ENCODE measurements around the gene PALMD.

PALMD gene

DNA sequence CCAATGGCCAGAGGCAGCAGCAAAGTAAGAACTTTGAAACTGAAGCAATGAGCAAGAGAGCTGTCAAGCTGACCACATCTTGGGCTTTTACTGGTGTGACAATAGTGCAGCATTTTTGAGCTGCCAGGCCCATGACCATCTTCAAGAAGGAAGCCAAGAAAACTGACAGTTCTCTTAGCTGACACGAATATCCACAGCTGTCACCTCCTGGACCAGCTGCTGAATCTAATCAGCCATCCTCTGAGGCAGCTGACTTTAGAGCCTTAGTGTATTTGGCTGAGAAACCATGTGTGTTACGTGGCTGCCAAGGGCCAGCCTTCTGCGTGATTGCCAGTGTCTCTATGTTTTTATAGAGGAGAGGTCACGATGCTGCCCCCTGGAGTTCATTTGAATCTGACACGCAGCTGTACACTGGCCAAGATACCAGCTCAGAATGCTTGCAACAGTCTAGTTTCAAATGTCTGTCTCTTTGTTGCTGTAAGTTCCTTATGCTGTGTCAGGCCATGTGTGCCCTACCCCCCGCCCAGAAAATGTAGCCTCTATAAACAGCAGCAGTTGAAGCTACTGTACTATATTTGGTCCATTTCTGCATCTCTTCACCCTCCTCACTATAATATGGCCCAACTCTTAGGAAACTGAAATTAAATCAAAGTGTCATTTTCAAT, 39.7 kb downstream of the PALMD start:
- in situ Hi-C loops (cut with MboI; ENCODE audit: low sequenced_read_pairs): no loop called here

GRCh38 chr1:99691175-99691574, 45.3 kb downstream of the PALMD start:
- in situ Hi-C loops (cut with MboI; ENCODE audit: low sequenced_read_pairs): no loop called here

DNA sequence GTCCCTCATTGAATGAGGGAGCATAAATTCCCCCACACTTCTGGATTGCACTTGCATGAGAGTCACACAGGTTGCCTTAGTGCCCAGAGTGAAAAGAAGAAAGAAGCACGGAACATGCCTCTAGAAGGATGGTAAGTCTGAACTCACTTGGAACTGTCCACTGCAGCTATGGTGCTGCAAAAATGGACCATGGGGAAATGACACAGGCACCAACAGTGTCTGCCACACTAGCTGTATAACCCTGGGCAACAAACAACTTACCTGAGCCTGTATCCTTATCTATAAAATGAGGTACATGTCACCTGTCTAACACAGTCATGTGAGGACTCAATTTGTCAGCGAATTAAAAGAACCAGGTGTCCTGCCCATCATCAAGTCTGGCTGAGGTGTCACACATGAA, 50.7 kb downstream of the PALMD start:
- in situ Hi-C loops (cut with MboI; ENCODE audit: low sequenced_read_pairs): no loop called here

DNA sequence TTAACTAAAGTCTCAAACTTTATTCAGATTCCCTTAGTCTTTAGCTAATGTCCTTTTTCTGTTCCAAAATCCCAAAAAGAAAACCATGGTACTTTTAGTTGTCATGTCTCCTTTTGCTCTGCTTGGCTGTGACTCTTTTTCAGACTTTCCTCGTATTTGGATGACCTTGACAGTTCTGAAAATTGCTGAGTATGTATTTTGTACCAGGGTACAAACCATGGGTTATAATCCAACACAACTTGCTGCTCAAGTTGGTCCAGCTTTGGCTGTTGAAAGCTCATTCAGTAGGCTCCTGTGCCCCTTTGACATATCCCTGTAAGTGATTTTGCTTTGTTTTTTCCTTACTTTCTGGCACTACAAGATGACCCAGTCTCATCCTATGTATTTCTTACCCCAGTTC, 51.7 kb downstream of the PALMD start:
- in situ Hi-C loops (cut with MboI; ENCODE audit: low sequenced_read_pairs): no loop called here

- in situ Hi-C loops (cut with MboI; ENCODE audit: low sequenced_read_pairs): no loop called here
Observed at GRCh38 chr1:99700020-99700419, 54.1 kb downstream of the PALMD start.

- in situ Hi-C loops (cut with MboI; ENCODE audit: low sequenced_read_pairs): no loop called here
Observed at GRCh38 chr1:99702221-99702620, 56.3 kb downstream of the PALMD start.

DNA sequence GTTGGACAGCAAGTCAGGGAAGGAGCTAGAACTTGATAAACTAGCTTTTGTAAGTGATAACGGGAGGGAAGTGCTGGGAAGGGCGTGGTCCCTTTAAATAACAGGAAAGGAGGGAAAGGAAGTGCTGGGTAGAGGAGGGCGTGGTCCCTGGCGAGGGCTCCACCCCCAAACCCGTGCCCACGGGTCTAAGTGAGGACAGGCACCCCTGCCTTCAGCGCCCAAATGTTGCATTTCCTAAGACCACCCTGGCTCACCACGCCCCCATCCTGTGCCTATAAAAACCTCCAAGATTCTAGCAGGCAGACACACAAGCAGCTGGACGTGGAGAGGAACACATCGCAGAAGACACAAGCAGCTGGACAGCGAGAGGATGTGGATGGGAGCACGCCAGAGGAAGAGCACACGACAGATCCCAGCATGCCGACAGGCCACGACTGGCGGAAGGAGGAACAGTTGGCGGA, 58.5 kb downstream of the PALMD start:
- in situ Hi-C loops (cut with MboI; ENCODE audit: low sequenced_read_pairs): no loop called here

DNA sequence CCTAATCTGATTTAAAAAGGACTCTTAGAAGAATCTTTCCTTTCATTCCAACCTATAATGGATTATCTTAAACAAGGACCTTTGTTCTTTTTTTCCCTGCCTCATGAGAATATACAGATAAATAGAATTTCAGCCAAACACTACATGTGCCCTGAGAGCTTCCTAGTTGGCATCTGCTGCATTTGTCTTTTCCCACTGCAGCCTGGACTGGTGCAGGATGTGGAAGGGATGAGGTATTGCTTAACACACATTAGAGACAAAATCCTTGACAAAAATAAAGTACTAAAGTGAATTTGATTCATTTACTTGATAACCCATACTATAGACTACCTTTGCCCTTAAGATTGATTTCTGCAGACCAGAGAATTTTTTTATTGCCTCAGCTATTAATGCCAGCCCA, 59.5 kb downstream of the PALMD start:
- in situ Hi-C loops (cut with MboI; ENCODE audit: low sequenced_read_pairs): no loop called here

DNA sequence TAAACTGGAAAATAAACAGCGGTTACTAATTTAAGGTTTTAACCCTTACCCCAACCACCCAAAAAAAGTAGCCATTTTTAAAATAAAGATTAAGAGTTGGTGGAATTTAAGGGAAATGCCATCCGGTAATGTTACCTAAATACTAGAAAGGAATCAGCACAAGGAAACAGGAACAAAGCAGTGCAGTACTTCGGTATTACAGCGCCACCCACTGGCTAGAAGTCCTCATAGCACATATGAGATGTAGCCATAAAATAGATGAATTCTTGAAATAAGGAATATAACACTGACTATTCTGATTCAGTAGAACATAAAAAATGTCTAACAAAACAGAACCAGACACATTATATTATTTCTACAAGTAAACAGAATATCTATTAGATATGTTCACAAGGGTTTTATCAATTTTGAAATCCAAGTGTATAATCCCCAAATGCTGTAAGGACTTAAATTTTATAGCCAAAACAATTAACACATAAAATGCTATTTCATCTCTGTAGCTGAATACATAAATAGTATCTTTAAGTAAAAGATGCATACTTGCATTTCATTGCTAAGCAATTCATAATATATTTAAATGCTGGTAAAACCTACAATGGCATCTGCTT, 61.7 kb downstream of the PALMD start:
- in situ Hi-C loops (cut with MboI; ENCODE audit: low sequenced_read_pairs): no loop called here

GRCh38 chr1:99710994-99711393, 65.1 kb downstream of the PALMD start:
- in situ Hi-C loops (cut with MboI; ENCODE audit: low sequenced_read_pairs): no loop called here

DNA sequence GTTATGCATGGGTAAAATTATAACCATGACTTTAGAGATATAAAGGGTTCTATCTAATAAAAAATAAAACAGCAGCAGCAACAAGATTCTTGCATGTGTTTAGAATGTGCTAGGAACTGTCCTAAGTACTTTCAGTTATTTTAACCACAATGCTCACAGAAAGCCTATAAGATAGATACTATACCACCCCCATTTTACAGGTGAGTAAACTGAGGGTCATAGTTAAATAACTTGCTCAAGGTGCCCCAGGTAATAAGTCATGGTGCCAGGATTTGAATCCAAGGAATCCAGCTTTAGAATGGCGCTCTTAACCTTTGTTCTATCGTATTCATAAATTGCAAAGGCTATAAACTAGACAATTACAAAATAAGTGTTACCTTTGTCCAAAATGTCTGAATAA, 67.1 kb downstream of the PALMD start:
- in situ Hi-C loops (cut with MboI; ENCODE audit: low sequenced_read_pairs): no loop called here

- in situ Hi-C loops (cut with MboI; ENCODE audit: low sequenced_read_pairs): no loop called here
Observed at GRCh38 chr1:99717005-99717404, 71.1 kb downstream of the PALMD start.

DNA sequence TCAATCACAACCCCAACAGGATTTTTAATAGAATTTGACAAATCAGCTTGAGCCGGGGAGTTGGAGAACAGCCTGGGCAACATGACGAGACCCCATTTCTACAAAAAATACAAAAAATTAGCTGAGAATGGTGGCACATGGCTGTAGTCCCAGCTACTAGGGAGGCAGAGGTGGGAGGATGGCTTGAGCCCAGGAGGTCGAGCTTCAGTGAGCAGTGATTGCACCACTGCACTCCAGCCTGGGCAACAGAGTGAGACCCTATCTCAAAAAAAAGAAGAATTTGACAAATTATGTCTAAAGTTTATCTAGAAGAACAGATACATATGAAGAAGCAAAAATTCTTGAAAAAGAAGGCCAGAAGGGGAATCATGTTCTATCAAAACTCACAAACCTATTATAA, 77.3 kb downstream of the PALMD start:
- in situ Hi-C loops (cut with MboI; ENCODE audit: low sequenced_read_pairs): no loop called here

DNA sequence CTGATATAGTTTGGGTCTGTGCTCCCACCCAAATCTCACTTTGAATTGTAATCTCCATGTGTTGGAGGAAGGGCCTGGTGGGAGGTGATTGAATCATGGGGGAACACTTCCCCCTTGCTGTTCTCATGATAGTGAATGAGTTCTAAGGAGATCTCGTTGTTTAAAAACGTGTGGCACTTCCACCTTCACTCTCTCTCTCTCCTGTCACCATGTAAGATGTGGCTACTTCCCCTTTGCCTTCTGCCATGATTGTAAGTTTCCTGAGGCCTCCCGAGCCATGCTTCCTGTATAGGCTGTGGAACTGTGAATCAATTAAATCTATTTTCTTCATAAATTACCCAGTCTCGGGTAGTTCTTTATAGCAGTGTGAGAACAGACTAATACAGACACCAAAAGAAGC, 80.1 kb downstream of the PALMD start:
- in situ Hi-C loops (cut with MboI; ENCODE audit: low sequenced_read_pairs): no loop called here

- in situ Hi-C loops (cut with MboI; ENCODE audit: low sequenced_read_pairs): no loop called here
Observed at GRCh38 chr1:99726407-99726806, 80.5 kb downstream of the PALMD start.

- in situ Hi-C loops (cut with MboI; ENCODE audit: low sequenced_read_pairs): no loop called here
Observed at GRCh38 chr1:99726818-99727217, 80.9 kb downstream of the PALMD start.

GRCh38 chr1:99727575-99728185, 81.8 kb downstream of the PALMD start:
- in situ Hi-C loops (cut with MboI; ENCODE audit: low sequenced_read_pairs): no loop called here

DNA sequence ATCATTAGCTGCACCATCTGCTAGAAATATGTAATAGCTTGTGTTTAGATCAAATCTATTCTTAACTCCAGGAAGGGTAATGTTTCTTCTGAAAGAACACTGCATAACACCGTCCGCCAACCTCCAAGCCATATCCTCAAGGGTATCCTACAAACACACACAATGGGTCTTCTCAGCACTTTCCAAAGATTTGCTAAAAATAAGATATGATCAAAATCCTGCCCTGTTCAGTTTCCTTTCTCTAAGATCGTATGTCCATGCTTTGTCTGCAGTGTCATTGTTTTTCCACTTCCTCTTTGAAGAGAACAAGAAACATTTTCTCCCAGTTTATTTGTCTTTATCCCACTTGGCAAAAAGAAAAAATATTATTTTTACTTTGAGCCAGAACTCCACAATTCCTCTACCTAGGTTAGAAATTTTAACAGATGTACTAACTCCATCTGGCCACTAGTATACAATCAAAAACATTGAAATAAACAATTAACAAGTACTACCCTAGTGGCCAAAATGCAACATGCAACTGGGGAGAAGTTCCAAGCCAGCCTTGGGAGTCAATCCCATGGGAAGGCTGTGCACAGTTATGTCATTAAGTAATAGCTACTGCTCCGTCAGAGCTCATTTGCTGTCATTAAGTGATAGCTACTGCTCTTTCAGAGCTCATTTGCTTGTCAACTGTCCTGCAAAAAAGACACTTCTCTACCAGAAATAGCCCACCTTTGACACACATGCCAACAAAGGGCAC, 82.8 kb downstream of the PALMD start:
- in situ Hi-C loops (cut with MboI; ENCODE audit: low sequenced_read_pairs): no loop called here

DNA sequence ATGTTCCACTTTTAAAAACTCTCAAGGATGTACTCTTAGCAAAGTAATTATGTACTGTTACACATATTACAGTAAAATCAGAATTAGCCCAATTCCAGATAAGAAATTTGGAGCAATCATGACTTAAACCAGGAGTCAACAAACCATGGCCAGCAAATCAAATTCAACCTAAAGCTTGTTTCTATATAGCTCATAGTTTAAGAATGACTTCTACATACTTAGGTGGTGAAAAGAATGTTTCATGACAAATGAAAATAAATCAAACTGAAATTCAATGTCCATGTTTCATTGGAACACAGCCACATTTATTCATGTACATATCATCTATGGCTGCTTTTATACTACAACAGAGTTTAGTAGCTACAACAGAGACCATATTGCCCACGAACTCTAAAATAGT, 85.5 kb downstream of the PALMD start:
- in situ Hi-C loops (cut with MboI; ENCODE audit: low sequenced_read_pairs): no loop called here

GRCh38 chr1:99735852-99736251, 89.9 kb downstream of the PALMD start:
- in situ Hi-C loops (cut with MboI; ENCODE audit: low sequenced_read_pairs): no loop called here

- in situ Hi-C loops (cut with MboI; ENCODE audit: low sequenced_read_pairs): no loop called here
Observed at GRCh38 chr1:99737016-99737415, 91.1 kb downstream of the PALMD start.

All from HL-60/S4 treated with retinoic acid at 250 ng/mL for 4 days and 3 days (cell line).